NB4 (cell line): ENCODE results near the gene LPP.

Experiments
- CTCF ChIP-seq: IDR thresholded peaks from one replicate; pipeline ENCODE4 v1.5.1; 2012; ENCODE audit warnings: low read depth, low read length
- MAX ChIP-seq: IDR thresholded peaks from 2 replicates; pipeline ENCODE4 v1.6.1; 2011; ENCODE audit warnings: low read depth, low read length
- MYC ChIP-seq: IDR thresholded peaks from 2 replicates; pipeline ENCODE4 v1.6.1; 2011; ENCODE audit warnings: low read depth, low read length
- POLR2A ChIP-seq: IDR thresholded peaks from 2 replicates; pipeline ENCODE4 v1.6.1; 2011; ENCODE audit warnings: mild to moderate bottlenecking; ENCODE audit not compliant: insufficient read length; ENCODE audit errors: extremely low read depth

- no peak for TF ChIP-seq MYC
- no peak for TF ChIP-seq POLR2A
- no peak for TF ChIP-seq CTCF
- no peak for TF ChIP-seq MAX
These were observed 772.2 kb downstream of the LPP start for GRCh38 chr3:188926111-188926510.
